GM19397 (cell line): ENCODE results near the gene PEX26.
"Not testable (repeated sequence)": the region's sequence is repeated elsewhere in the genome, so short reads cannot be mapped to it uniquely, and the experiment has no call there.

Experiments
- ATAC-seq: cut with Tn5 transposase; IDR thresholded peaks from one replicate; pipeline ENCODE4 v1.9.1; 2021; ENCODE audit warnings: mild to moderate bottlenecking, moderate library complexity; ENCODE audit not compliant: unreplicated experiment

PEX26 gene

DNA sequence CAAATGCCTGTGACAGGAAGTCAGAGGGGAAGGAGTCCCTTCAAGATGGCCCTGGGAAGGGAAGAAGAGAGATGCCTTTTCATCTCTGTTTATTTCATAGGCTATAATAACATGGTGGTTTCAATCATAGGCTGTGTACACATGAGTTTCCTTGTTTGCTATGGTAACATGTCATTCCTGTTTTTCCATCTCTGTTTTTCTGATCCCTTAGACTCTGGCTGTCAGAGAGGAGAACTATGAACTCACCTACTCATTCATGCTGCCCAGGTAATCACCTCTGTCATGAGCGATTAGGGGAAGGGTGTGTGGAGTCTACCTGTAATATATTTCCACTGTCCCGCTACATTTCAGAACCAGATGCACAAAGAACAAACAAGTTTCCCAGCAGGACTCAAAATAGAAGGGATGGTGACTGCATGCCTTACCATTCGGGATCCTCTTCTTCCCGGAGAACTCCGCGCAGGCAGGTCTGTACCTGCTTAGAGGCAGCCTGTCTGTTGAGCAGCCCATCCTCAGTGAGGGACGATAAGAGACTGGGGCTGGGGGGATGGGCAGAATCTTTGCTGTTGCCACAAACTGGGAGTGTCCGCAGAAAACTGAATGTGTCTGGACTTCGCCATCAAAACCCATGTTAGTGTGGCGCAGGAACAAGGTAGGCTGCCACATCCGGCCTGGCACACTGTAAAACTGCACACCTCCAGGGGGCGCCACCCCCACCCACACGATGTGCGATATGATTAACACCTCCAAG, 7.1 kb upstream of the PEX26 start:
- no peak for ATAC-seq

- not testable (repeated sequence) for ATAC-seq
These were observed 6.4 kb upstream of the PEX26 start for GRCh38 chr22:18071307-18071967.

DNA sequence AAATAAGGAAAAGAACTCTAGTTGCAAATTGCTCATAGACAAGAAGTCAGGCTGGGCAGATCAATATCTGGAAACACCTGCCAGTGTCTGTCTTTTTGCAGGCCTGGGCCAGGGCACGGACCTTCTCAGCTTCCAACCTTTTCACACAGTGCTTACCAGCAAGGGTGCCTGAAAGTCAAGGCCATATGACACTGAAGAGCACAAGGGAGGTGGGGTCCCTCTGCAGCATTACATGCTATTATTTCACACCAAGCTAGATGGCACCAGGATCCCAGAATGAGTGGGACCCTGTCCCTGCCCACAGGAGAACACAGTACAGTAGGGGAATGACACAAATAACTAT, 5.9 kb upstream of the PEX26 start:
- ATAC-seq: no peak

- ATAC-seq: no peak
These were observed 4.3 kb upstream of the PEX26 start for GRCh38 chr22:18073467-18073866.

- not testable (repeated sequence) for ATAC-seq
These were observed 3.9 kb upstream of the PEX26 start for GRCh38 chr22:18073927-18074326.

DNA sequence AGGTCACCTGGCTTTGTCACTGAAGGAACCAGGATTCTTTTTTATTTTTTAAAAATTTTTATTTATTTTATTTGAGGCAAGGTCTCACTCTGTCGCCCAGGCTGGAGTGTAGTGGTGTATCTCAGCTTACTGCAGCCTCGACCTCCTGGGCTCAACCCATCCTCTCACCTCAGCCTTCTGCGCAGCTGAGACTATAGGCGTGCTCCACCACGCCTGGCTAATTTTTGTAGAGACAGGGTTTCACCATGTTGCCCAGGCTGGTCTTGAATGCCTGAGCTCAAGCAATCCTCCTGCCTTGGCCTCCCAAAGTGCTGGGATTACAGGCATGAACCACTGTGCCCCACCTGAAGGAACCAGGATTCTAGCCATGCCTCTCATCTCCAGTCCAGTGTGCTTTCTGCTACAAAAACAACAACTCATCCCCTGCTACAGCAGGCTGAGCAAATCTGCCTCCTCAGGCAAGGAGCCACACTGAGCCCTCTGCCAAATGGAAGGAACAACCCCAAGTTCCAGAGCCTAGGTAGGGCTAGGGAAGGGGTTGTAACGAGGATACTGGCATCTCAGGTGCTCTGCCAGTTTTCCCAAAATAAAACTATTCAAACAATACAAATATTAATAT, 2.6 kb upstream of the PEX26 start:
- no peak for ATAC-seq

GRCh38 chr22:18075720-18076497, 1.9 kb upstream of the PEX26 start:
- ATAC-seq: no peak

- peak; percentile 4 for ATAC-seq
These were observed 627 bp upstream of the PEX26 start for GRCh38 chr22:18077087-18077638.

DNA sequence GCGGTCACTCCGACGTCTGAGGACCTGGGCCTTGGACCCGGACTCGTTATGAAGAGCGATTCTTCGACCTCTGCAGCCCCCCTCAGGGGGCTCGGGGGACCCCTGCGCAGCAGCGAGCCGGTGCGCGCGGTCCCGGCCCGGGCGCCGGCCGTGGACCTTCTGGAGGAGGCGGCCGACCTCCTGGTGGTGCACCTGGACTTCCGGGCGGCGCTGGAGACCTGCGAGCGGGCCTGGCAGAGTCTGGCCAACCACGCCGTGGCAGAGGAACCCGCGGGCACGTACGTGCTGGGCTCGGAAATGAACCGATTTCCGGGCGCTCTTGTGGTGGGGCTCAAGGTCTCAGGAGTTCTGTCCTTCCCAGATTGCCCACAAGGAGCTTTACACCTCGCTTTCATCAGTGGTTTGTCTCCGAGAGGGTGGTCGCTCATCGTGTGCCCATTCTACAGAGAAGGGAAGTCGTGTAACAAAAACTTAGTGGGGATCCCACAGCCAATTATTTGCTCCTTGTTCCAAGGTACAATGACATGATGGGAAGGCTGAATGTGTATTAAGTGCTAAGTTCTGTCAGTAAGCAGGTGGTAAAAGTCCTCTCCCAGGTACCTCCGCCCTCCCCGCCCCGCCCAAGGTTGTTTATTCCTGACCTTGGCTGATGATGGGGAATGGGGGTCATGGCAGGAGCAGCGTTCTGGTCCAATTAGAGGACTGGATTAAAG, 695 bp downstream of the PEX26 start:
- peak; percentile 19 for ATAC-seq

- ATAC-seq: no peak
These were observed 2.0 kb downstream of the PEX26 start for GRCh38 chr22:18079706-18080233.

DNA sequence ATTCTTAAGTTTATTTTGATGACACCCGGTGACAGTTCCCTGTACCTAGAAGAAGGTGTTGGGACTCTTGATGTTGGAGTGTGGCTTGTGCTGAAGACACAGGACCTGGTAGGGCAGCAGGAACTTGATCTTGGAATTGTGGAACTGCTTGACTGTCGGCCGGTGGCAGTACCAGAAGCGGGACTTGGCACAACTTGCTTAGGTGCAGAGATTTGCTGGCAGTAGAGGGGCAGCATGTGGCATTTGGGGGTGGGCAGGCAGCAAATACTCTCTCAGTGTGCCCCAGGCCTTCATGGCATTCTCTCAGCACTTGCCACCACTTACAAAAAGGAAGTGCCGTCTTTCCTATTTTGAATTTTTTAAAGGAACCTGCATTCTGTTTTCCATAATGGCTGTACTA, 3.6 kb downstream of the PEX26 start:
- no peak for ATAC-seq

GRCh38 chr22:18082467-18082866, 4.7 kb downstream of the PEX26 start:
- no peak for ATAC-seq

DNA sequence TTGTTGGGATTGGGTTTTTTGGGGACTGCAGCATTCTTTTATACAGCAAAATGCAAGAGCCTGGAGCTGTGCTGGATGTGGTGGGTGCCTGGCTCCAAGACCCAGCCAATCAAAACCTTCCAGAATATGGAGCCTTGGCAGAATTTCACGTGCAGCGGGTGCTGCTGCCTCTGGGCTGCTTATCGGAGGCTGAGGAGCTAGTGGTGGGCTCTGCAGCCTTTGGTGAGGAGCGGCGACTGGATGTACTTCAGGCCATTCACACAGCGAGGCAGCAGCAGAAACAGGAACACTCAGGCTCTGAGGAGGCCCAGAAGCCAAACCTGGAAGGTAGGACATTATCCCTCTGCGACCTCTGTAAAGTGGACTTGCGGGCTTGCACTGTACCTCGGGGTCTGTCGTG, 5.6 kb downstream of the PEX26 start:
- ATAC-seq: no peak

DNA sequence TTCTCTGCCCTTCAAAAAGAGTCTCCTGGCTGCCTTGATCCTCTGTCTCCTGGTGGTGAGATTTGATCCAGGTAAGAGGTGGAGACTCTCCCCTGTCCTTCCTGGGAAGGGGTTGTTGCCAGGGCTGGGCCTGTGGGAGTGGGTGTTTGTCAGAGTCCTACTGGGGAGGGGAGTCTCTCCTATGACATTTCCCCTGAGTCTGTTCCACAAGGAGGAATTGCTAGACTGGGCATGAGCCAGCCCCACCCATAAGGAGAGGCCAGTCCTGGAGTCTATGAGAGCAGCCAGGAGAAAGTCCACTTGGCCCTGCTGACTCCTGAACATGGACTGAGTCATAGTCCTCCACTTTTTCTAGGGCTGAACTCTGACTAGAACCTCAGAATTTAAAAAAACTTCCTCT, 7.4 kb downstream of the PEX26 start:
- no peak for ATAC-seq

DNA sequence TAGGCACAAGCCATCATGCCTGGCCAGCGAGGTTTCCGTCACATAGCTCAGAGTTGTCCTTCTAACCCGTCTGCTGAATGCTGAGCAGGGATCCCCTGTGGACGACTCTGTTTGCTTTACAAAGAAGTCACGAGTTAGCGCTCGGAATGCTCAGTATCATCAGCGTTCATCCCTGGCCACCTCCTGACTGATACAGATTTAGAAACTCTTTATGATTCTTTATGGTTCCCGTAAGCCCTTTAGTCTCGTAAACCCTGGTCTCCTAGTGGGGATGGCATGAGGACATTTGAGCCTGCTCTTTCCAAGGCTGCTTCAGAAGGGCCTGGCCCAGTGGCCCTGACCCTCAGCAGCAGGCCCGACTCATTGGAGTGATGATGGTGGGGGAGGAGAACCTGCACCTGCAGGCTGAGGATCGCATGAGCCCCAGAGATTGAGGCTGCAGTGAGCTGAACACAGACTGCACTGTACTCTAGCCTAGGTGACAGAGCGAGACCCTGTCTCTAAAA, 9.6 kb downstream of the PEX26 start:
- ATAC-seq: no peak

- ATAC-seq: no peak
These were observed 11.2 kb downstream of the PEX26 start for GRCh38 chr22:18088825-18089568.

DNA sequence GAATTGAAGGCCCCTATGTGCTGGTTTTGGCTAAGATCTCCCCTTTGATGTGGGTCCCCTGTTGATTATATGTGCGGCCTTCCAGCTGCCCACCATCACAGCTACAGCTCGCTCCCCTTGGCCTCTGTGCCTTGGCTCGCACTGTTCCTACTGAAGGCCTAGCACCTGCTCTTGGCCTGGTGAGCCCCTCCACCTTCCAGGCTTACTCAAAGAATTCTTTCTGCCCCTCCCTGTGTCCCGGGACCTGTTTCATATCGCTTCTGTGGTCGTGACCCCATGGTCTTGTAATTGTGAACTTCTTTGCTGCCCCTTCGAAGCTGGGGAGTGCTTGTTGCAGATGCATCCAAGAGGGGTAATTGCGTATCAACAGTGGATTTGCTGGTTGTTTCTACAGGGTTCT, 12.5 kb downstream of the PEX26 start:
- ATAC-seq: no peak

- ATAC-seq: no peak
These were observed 13.7 kb downstream of the PEX26 start for GRCh38 chr22:18091478-18091877.

DNA sequence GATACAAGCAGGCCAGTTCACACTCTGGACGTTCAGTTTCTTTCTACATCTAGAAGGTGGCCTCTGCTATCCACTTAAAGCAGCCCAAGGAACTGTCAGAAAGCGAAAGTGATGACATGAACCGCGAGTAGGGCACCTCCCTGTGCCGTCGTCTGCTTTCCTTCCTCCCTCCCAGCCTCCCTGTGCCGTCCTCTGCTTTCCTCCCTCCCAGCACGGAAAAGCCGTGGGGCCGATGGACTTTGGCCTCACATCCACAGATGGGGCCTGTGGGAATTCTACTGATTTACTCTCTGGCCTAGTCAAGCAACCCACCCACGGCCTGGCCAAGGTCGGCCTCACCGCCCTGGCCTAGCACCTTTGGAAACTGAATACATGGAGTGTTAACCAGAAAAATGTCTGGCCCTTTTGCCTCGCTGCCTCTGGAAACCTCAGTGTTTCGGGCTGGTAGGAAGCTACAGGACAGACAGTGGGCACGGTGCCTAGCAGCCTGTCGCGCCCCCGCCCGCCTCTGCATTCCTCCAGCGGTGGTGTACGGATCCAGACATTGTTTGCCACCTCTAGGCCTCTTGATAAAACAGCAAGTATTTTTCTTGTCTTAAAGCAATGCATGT, 14.2 kb downstream of the PEX26 start:
- ATAC-seq: no peak
